IgD-negative memory B cell (primary cell): ENCODE data around the gene RPS21. TPM values are rescaled to one million over a fixed set of nuclear protein-coding genes. Genes with fewer than 3 reads are reported as not detected.
A peak's percentile ranks its signal among the peaks of the same experiment; 100 is the strongest.
"Not testable (repeated sequence)": the region's sequence is repeated elsewhere in the genome, so short reads cannot be mapped to it uniquely, and the experiment has no call there.

Source experiments
- H3K27ac Mint-ChIP-seq, 3 donors: one replicate each; pipeline ENCODE4 v1.8.0; 2020 to 2022; ENCODE audit warnings: mild to moderate bottlenecking in 3 of 3, mixed read lengths in 3 of 3, moderate library complexity in 1 of 3
- H3K27me3 Mint-ChIP-seq: one replicate; pipeline ENCODE4 v1.8.0; 2021; ENCODE audit warnings: mixed read lengths
- H3K36me3 Mint-ChIP-seq: one replicate; pipeline ENCODE4 v1.8.0; 2020; ENCODE audit warnings: mild to moderate bottlenecking, mixed read lengths
- H3K4me1 Mint-ChIP-seq, 3 donors: one replicate each; pipeline ENCODE4 v1.8.0; 2020 to 2022; ENCODE audit warnings: mixed read lengths in 3 of 3, mild to moderate bottlenecking in 1 of 3
- H3K4me3 Mint-ChIP-seq, 4 donors: one replicate each; pipeline ENCODE4 v1.8.0; 2020 to 2022; ENCODE audit warnings: mild to moderate bottlenecking in 4 of 4, mixed read lengths in 4 of 4, moderate library complexity in 3 of 4
- H3K9me3 Mint-ChIP-seq, 3 donors: one replicate each; pipeline ENCODE4 v1.8.0; 2020 to 2021; ENCODE audit warnings: mixed read lengths in 3 of 3, mild to moderate bottlenecking in 1 of 3
- polyA plus RNA-seq: library from polyadenylated mRNA; unstranded; fragments of 300-500 nt; fragmentation: Illumina TruSeq; gene quantifications from one replicate; pipeline ENCODE4 v1.2.3, GENCODE V29; 2021

The RPS21 gene
- polyA plus RNA-seq, 1 donor from 2014 or later, result 3,148 TPM

DNA sequence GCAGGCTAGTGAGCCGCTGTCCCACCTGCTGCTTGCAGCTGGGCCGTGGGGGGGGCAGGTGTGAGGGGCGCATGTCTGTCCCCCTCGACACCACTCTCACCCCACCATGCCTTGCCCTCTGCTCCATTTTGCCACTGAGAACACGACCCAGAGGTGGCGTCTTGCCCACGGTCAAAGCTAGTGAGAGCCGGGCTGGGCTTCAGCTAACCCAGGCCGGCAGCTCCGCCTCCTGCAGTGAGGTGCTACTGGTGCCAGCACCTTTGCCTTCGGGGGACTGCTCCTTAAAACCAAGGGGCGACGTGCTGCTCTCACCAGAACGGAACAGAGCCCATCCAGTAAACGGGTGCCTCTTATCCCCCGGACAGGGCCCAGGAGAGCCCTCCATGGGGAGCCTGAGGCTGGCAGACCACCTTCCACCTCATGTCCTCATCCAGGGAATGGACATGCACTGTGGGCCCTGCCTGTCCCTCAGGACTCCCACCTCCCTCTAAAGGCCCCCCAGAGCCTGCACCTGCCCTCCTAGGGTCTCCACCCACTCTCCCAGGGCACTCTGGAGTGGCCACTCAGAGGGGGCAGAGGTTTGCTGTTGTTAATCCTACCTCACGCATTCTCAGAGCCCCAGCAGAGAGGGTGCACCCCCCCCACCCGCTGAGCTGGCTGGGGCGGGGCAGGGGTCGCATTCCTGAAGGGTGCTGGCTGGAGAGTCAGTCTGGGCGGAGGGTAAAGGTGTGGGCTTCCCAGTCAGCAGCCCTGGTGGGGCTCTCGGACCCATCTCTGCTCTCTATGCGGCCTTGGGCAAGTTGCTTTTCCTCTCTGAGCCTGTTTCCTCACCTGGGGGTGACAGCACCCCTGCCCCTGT is 37.6 kb downstream of the RPS21 start:
- Mint-ChIP-seq H3K27ac (no peak overlapping the region), H3K4me1 (peaks cover 0 to 2% (median 0%) of the 10 kb centered on the region in 3 donors), H3K36me3 (no peaks in the 10 kb centered on the region), H3K4me3 (no peak overlapping the region), H3K9me3 (no peaks in the 10 kb centered on the region), H3K27me3 (peaks cover 5% of the 10 kb centered on the region)

DNA sequence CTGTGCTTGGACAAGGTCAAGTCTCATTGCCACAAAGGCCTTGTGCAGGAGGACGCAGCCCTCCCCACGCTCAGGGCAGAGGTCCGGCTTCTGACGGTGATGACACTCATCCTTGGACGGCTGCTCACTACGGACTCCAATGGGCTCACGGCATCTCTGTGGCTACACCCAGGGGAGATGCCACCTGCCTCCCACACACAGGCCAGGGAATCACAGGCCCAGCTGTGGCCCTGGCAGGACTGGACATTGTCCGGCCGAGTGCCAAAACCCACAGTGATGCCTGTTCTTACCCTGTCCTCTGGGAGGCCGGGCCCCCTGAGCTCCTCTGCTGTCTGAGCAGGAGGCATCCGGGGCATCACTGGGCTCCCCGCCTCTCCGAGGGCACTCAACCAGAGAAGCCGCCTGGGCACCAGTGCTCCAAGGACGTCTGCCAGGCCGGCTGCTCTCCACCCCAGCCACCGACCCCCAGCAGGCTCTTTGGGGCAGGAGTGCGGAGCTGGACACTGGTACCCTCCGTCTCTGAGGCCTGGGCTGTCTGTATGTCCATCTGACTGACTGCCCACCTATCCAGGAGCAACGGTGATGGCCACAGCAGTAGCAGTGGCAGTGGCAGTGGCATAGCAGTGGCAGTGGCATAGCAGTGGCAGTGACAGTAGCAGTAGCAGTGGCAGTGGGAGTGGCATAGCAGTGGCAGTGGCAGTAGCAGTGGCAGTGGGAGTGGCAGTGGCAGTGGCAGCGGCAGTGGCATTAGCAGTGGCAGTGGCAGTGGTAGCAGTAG is 38.6 kb downstream of the RPS21 start:
- no peaks in the 10 kb centered on the region for H3K4me1 Mint-ChIP-seq
- H3K36me3 Mint-ChIP-seq, result no peaks in the 10 kb centered on the region
- peaks cover 5% of the 10 kb centered on the region for H3K27me3 Mint-ChIP-seq
- no peak overlapping the region for H3K27ac Mint-ChIP-seq
- no peaks in the 10 kb centered on the region for H3K9me3 Mint-ChIP-seq
- H3K4me3 Mint-ChIP-seq, result no peak overlapping the region

DNA sequence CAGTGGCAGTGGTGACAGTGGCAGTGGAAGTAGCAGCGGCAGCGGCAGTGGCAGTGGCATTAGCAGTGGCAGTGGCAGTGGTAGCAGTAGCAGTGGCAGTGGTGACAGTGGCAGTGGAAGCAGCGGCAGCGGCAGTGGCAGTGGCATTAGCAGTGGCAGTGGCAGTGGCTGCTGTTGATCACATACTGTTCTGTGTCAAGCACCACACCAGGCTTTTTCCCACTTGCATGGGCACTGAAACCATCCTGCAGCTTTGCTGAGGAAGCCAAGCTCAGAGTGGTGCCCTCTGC is 39.1 kb downstream of the RPS21 start:
- H3K4me1 Mint-ChIP-seq, H3K9me3 Mint-ChIP-seq, H3K27me3 Mint-ChIP-seq, H3K27ac Mint-ChIP-seq, H3K36me3 Mint-ChIP-seq, H3K4me3 Mint-ChIP-seq: not testable (repeated sequence)

DNA sequence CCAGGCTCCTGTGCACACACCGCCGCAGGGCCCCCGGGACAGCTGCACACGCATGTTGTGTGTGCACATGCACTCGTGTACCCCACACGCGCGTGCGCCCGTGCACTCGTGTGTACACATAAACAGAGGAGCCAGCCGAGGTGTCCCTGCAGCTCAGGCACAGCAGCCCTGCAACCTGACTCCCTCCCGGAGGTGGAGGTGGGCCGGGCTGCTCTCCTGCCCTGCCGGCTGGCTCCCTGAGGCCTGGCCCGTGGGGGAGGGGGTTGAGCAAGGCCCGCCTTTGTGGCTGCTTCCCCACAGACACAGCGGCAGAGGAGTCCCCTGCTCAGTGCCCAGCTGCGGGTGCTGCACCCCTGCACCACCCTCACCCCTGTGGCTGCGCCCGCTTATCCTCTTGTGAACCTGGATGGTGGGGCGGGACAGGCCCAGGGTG is 39.8 kb downstream of the RPS21 start:
- no peaks in the 10 kb centered on the region for H3K9me3 Mint-ChIP-seq
- no peak overlapping the region for H3K27ac Mint-ChIP-seq
- no peak overlapping the region for H3K4me3 Mint-ChIP-seq
- no peaks in the 10 kb centered on the region for H3K36me3 Mint-ChIP-seq
- no peaks in the 10 kb centered on the region for H3K4me1 Mint-ChIP-seq
- H3K27me3 Mint-ChIP-seq, result peaks cover 11% of the 10 kb centered on the region

GRCh38 chr20:62427172-62428001 is 40.5 kb downstream of the RPS21 start, which contains the start of gene RBBP8NL:
TSS of gene RBBP8NL (minus strand) at chr20:62427539. CDS start at chr20:62419647, 7,892 bp downstream.
- Mint-ChIP-seq H3K27ac (no peak within 1 kb of the TSS), H3K9me3 (no peaks in the 10 kb centered on the region)

DNA sequence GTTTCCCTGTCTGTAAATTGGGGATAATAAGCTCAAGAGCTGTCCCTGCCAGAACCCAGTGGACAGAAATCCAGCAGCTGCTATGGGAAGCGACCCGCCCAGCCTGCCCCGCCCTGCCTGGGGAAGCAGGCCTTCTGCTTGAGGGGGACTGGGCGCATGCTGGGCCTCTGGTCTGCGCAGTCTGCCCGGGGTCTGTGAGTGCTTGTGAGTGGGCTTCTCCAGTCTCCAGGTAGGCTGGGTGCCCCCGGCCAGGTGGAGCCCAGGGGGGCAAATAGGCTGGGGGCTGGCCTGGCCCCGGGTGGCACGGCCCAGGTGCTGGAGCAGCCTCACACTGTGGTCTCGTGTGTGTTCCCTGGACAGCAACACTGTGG is 41.1 kb downstream of the RPS21 start:
- Mint-ChIP-seq H3K36me3 (no peaks in the 10 kb centered on the region), H3K27me3 (peaks cover 16% of the 10 kb centered on the region), H3K9me3 (no peaks in the 10 kb centered on the region), H3K4me1 (no peaks in the 10 kb centered on the region), H3K4me3 (no peak overlapping the region), H3K27ac (no peak overlapping the region)

More at GRCh38 chr20:62427172-62428001, 40.5 kb downstream of the RPS21 start, which contains the start of gene RBBP8NL:
- no peaks in the 10 kb centered on the region for H3K4me1 Mint-ChIP-seq
- H3K4me3 Mint-ChIP-seq, result no peak within 1 kb of the TSS
- H3K36me3 Mint-ChIP-seq, result no peaks in the 10 kb centered on the region
- peaks cover 11% of the 10 kb centered on the region for H3K27me3 Mint-ChIP-seq

- no peaks in the 10 kb centered on the region for H3K9me3 Mint-ChIP-seq
- no peaks in the 10 kb centered on the region for H3K36me3 Mint-ChIP-seq
- peaks cover 14% of the 10 kb centered on the region for H3K27me3 Mint-ChIP-seq
- H3K4me1 Mint-ChIP-seq, result no peaks in the 10 kb centered on the region
- H3K27ac Mint-ChIP-seq, result no peak overlapping the region
- no peak overlapping the region for H3K4me3 Mint-ChIP-seq
Measured at GRCh38 chr20:62428396-62429295, 41.7 kb downstream of the RPS21 start.

DNA sequence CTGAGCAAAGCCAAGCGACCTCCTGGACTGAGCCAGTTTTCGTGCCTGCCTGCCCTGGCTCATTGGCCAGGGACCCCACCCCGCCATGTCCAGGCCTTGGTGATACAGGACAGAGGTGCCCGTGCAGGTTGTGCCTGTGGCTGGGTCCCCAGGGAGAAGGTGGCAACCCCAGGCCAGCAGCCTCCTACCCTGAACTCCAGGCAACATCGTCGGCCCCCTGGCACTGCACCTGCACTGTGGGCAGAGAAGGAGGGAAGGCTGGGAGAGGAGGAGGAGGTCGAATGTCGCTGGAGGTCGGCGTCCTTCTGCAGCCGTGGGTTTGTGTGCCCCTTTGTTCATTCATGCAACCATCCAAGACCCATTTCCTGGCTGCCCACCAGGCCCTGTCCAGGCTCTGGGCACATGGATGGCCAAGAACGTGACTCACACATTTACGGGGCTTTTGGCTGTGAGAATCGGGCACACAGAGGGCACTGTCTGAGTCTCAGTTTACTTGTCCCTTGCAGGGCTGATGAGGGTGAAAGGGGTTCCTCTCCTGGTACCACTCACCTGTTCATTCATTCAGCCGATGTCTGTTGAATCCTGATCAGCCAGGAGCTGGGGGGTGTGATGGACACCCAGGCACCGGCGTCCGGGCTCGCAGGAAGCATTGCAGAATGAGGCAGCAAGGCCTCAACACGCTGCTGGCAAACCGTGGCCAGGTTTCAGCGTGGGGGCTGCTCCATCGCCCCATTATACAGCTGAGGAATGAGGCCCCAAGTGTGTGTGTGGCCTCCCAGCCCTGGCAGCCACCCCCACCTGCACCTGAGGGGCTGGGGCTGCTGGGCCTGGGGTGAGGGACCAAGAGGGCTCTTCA is 42.8 kb downstream of the RPS21 start:
- Mint-ChIP-seq H3K27me3 (peaks cover 23% of the 10 kb centered on the region), H3K9me3 (no peaks in the 10 kb centered on the region), H3K4me1 (no peaks in the 10 kb centered on the region), H3K4me3 (no peak overlapping the region), H3K36me3 (no peaks in the 10 kb centered on the region), H3K27ac (no peak overlapping the region)

DNA sequence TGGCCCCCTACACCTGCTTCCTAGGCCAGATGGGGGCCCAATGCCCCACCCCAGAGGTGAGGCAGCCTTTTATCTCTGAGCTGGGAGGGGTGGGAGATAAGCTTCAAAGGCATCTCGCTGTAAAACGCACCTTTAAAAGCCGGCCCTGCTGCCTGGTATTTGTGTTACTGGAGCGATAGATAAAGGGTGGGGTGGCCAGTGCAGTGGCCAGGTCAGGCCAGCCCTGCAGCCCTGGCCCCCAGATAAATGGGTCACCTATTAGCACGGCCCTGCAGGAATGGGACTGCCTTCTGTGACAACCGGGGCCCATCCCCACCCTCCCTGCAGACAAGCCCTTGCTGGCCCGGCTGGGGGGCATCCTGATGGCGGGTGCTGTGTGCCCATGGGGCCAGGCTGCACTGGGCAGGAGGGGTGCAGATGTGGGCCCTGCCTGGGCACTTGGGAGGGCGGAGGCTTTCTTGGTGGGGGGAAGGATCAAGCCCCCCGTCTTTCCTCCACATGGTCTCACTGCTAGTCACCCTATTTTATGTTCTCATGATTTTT is 43.5 kb downstream of the RPS21 start:
- no peak overlapping the region for H3K27ac Mint-ChIP-seq
- H3K27me3 Mint-ChIP-seq, result peaks cover 26% of the 10 kb centered on the region
- no peaks in the 10 kb centered on the region for H3K4me1 Mint-ChIP-seq
- H3K4me3 Mint-ChIP-seq, result no peak overlapping the region
- H3K9me3 Mint-ChIP-seq, result no peaks in the 10 kb centered on the region
- no peaks in the 10 kb centered on the region for H3K36me3 Mint-ChIP-seq

- no peak overlapping the region for H3K27ac Mint-ChIP-seq
- no peaks in the 10 kb centered on the region for H3K36me3 Mint-ChIP-seq
- no peak overlapping the region for H3K4me3 Mint-ChIP-seq
- H3K9me3 Mint-ChIP-seq, result peaks cover 0 to 2% (median 0%) of the 10 kb centered on the region in 3 donors
- no peaks in the 10 kb centered on the region for H3K4me1 Mint-ChIP-seq
- H3K27me3 Mint-ChIP-seq, result peaks cover 32% of the 10 kb centered on the region
Measured at GRCh38 chr20:62430866-62431447, 44.1 kb downstream of the RPS21 start.

DNA sequence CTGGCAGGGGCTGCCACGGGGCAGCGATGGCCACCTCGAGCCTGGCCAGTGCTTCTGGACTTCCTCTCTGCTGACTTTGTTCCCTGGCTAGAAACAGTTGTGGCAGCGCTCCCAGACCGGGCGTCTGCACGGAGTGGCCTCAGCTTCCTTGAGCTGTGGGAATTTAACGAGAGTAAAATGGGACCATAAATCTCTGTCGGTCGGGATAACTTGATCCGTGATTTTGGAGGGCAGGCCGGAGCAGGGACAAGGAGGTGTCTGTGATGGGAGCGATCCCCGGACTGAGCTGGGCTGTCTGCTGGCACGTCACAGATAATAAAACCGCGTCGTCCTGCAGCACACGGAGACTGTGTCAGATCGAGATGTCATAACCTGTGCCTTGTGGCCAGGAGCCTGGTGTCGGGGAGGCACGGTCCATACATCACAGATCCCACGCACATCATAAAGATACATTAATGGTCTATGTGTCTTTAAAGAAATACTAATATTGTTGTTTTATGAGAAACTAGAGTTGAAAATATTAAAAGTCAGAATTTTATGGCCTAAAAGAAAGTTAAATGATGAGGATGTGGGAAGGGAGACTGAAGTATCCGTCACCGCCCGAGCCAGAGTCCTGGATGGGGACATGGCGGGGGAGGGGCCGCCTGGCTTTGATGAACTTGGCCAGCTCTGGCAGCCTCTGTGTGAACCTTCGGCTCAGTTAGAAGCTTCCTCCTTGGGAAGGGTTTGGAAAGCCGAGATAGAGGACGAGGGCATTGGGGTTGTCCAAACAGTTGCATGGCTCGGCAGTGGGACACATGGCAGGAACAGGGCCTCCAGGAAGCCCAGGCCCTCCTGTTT is 47.0 kb downstream of the RPS21 start:
- no peaks in the 10 kb centered on the region for H3K36me3 Mint-ChIP-seq
- no peak overlapping the region for H3K27ac Mint-ChIP-seq
- H3K9me3 Mint-ChIP-seq, result peaks cover 0 to 2% (median 0%) of the 10 kb centered on the region in 3 donors
- peaks cover 32% of the 10 kb centered on the region for H3K27me3 Mint-ChIP-seq
- no peaks in the 10 kb centered on the region for H3K4me1 Mint-ChIP-seq
- no peak overlapping the region for H3K4me3 Mint-ChIP-seq

GRCh38 chr20:62436692-62437091 is 49.8 kb downstream of the RPS21 start:
- Mint-ChIP-seq H3K36me3 (no peaks in the 10 kb centered on the region), H3K27ac (peak overlapping the region in 1 of 3 donors; percentile 43), H3K9me3 (peaks cover 0 to 2% (median 0%) of the 10 kb centered on the region in 3 donors), H3K4me3 (no peak overlapping the region), H3K27me3 (peaks cover 27% of the 10 kb centered on the region), H3K4me1 (no peaks in the 10 kb centered on the region)
